Subcutaneous abdominal adipose tissue (tissue), 5 donors: Measurements from ENCODE around the gene ZNF432.
"Not testable (repeated sequence)": the region's sequence is repeated elsewhere in the genome, so short reads cannot be mapped to it uniquely, and the experiment has no call there.

Experiments
- H3K27ac ChIP-seq: one replicate; pipeline ENCODE4 v1.7.0; 2013; ENCODE audit warnings: low read depth, mild to moderate bottlenecking, inconsistent platforms, low read length, moderate library complexity
- H3K27me3 ChIP-seq, 5 donors: one replicate each; pipeline ENCODE4 v1.7.0; 2013; ENCODE audit warnings: low read length in 5 of 5, inconsistent platforms in 1 of 5; ENCODE audit not compliant: control insufficient read depth in 5 of 5, insufficient read depth in 4 of 5
- H3K36me3 ChIP-seq, 5 donors: one replicate each; pipeline ENCODE4 v1.7.0; 2013; ENCODE audit warnings: low read length in 5 of 5; ENCODE audit not compliant: control insufficient read depth in 5 of 5, insufficient read depth in 5 of 5
- H3K4me1 ChIP-seq, 5 donors: one replicate each; pipeline ENCODE4 v1.7.0; 2013; ENCODE audit warnings: low read length in 5 of 5, mild to moderate bottlenecking in 3 of 5, moderate library complexity in 1 of 5; ENCODE audit not compliant: control insufficient read depth in 5 of 5, insufficient read depth in 5 of 5
- H3K4me3 ChIP-seq, 5 donors: one replicate each; pipeline ENCODE4 v1.7.0; 2013; ENCODE audit warnings: low read length in 5 of 5, low read depth in 1 of 5
- H3K9ac ChIP-seq, 5 donors: one replicate each; pipeline ENCODE4 v1.7.0; 2013; ENCODE audit warnings: low read length in 5 of 5, mild to moderate bottlenecking in 4 of 5, moderate library complexity in 3 of 5
- H3K9me3 ChIP-seq, 5 donors: one replicate each; pipeline ENCODE4 v1.7.0; 2013; ENCODE audit warnings: low read length in 5 of 5; ENCODE audit not compliant: control insufficient read depth in 5 of 5
- donor health status: healthy.
- donor health status: healthy.
- donor health status: healthy.
- donor health status: healthy.
- donor health status: healthy.

Gene ZNF432

DNA sequence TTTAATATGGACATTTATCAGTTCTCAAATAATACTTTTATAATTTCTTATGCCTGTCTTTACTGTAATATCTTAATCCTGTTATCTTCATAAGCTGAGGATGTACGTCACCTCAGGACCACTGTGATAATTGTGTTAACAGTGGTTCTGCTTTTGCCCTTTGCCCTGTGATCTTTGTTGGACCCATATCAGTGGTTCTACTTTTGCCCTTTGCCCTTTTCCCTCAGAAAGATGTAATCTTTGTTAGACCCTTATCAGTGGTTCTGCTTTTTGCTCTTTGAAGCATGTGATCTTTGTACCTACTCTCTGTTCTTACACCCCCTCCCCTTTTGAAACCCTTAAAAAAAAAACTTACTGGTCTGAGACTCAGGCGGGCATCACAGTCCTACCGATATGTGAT lies 7.8 kb upstream of the ZNF432 start:
- peaks cover 18 to 58% (median 44%) of the 10 kb centered on the region in 5 donors for H3K9me3 ChIP-seq
- not testable (repeated sequence) for H3K36me3 ChIP-seq, H3K27me3 ChIP-seq

DNA sequence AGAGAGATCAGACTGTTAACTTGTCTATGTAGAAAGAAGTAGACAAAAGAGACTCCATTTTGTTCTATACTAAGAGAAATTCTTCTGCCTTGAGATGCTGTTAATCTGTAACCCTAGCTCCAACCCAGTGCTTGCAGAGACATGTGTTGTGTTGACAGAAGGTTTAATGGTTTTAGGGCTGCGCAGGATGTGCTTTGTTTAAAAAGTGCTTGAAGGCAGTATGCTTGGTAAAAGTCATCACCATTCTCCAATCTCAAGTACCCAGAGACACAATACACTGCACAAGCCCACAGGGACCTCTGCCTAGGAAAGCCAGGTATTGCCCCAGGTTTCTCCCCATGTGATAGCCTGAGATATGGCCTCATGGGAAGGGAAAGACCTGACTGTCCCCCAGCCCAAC lies 3.1 kb upstream of the ZNF432 start:
- H3K36me3 ChIP-seq, H3K9ac ChIP-seq, H3K27ac ChIP-seq, H3K27me3 ChIP-seq: not testable (repeated sequence)
- peak overlapping the region in 3 of 5 donors; percentile 28 to 40 (median 33) for H3K4me3 ChIP-seq
- H3K9me3 ChIP-seq, result peaks cover 5 to 29% (median 21%) of the 10 kb centered on the region in 5 donors
- peaks cover 0 to 15% (median 10%) of the 10 kb centered on the region in 5 donors for H3K4me1 ChIP-seq

More for the DNA sequence above, 7.8 kb upstream of the ZNF432 start:
- H3K9ac ChIP-seq, H3K27ac ChIP-seq, H3K4me1 ChIP-seq: not testable (repeated sequence)
- H3K4me3 ChIP-seq, result peak overlapping the region in 1 of 5 donors; percentile 17

DNA sequence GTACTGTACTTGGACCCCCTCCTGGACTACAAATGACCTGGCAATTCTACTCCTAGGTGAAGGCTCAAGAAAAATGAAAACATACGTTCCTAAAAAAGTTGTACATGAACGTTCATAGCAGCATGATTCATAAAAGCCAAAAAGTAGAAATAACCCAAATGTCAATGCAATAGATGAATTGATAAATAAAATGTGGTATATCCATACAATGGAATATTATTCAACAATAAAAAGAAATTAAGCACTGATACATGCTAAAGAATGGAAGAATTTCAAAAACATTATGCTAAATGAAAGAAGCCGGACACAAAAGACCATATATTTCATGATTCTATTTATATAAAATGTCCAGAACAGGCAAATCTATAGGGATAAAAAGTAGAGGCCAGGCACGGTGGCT lies 9.5 kb downstream of the ZNF432 start:
- peaks cover 62 to 83% (median 75%) of the 10 kb centered on the region in 5 donors for H3K36me3 ChIP-seq

DNA sequence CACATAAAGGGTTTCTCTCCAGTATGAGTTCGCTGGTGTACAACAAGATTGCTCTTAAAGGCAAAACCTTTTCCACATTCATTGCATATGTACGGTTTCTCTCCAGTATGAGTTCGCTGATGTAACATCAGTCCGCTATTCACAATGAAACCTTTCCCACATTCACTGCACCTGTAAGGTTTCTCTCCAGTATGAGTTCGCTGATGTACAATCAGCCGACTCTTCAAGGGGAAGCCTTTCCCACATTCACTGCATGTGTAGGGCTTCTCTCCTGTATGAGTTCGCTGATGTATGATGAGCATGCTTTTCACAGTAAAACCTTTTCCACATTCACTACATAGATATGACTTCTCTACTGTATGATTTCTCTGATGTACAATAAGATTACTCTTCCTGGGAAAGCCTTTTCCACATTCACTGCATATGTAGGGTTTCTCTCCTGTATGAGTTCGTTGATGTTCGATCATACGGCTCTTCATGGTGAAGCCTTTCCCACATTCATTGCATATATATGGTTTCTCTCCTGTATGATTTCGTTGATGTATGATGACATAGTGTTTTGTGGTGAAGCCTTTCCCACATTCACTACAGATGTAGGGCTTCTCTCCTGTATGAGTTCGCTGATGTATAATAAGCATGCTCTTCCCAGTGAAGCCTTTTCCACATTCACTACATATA lies 14.4 kb downstream of the ZNF432 start:
- peaks cover 68 to 88% (median 75%) of the 10 kb centered on the region in 5 donors for H3K9me3 ChIP-seq
- no peaks in the 10 kb centered on the region for H3K4me1 ChIP-seq
- H3K9ac ChIP-seq, result no peak overlapping the region
- no peak overlapping the region for H3K27ac ChIP-seq
- no peaks in the 10 kb centered on the region for H3K27me3 ChIP-seq
- peak overlapping the region; percentile 30 to 66 (median 53) for H3K4me3 ChIP-seq
- peaks cover 50 to 56% (median 52%) of the 10 kb centered on the region in 5 donors for H3K36me3 ChIP-seq

More for the DNA sequence above, 9.5 kb downstream of the ZNF432 start:
- Histone ChIP-seq H3K4me1 (no peaks in the 10 kb centered on the region), H3K27me3 (no peaks in the 10 kb centered on the region), H3K4me3 (peak overlapping the region; percentile 23 to 58 (median 32)), H3K9me3 (peaks cover 51 to 74% (median 54%) of the 10 kb centered on the region in 5 donors), H3K27ac (no peak overlapping the region), H3K9ac (no peak overlapping the region)

DNA sequence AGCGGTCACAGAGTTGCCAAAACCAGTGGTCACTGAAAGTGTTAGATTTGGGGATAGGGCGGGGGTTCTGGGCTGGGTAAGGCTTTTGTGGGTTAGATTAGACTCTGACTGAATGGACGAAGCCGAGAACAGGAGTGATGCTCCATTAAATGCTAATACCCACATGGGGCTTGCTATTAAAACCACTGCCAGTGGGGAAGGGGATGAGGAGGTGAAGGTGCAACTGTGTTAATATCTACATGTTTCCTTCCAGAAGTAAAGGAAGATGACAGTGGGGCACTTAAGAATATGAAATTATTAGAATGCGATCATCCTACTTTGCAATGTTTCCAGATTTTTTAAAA lies 19.9 kb downstream of the ZNF432 start:
- peak overlapping the region; percentile 87 for H3K27ac ChIP-seq
- H3K4me3 ChIP-seq, result peak overlapping the region; percentile 90 to 100 (median 98)
- H3K27me3 ChIP-seq, result no peaks in the 10 kb centered on the region
- H3K9ac ChIP-seq, result peak overlapping the region; percentile 91 to 99 (median 98)
- H3K9me3 ChIP-seq, result peaks cover 28 to 47% (median 40%) of the 10 kb centered on the region in 5 donors
- H3K36me3 ChIP-seq, result peaks cover 19 to 27% (median 20%) of the 10 kb centered on the region in 5 donors
- H3K4me1 ChIP-seq, result peaks cover 0 to 19% (median 16%) of the 10 kb centered on the region in 5 donors

DNA sequence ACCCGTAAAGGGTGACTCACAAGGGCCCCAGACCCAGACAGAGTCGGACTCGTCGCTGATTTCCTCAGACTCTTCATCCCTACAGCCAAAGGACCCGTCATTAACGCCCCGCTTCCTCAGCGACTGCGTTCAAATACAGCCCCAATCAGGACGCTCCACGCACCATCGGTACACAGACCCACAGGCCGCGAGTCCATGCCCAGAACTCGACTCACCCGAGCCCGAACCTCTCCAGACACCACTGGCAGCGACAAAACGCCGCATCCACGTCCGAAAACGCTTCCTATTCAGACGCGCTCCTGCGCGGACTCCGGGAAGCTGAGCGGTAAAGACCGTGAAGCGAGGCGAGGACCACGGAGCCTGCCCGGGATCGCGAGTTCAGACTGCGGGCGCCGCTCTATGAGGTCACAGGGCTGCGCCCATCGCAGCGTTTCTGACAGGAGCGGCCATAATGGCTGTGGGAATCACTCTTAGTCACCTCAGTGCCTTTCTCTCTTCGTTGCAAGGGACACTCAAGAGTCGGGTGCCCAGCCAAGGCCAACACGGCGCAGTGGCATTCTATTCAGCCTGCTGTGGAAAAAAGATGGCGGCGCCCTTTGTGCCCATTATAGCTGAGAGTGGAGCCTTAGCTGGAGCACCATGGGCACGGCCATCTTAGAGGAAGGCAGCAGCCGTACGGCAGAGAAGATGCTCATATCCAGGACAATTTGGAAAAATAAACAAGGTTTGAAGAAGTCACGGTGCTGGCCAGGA lies 20.4 kb downstream of the ZNF432 start, which contains the start of gene ZNF614:
ZNF614 (minus strand) TSS at position 353 of the 753 bp plus-strand sequence. CDS start 2,634 bp downstream, outside the sequence.
- no peaks in the 10 kb centered on the region for H3K27me3 ChIP-seq
- H3K36me3 ChIP-seq, result peaks cover 17 to 28% (median 25%) of the 10 kb centered on the region in 5 donors
- H3K4me1 ChIP-seq, result peaks cover 0 to 19% (median 16%) of the 10 kb centered on the region in 5 donors
- peak within 1 kb of the TSS; percentile 91 to 99 (median 98) for H3K9ac ChIP-seq
- peak within 1 kb of the TSS; percentile 90 to 100 (median 98) for H3K4me3 ChIP-seq
- H3K27ac ChIP-seq, result peak within 1 kb of the TSS; percentile 87
- H3K9me3 ChIP-seq, result peaks cover 25 to 47% (median 40%) of the 10 kb centered on the region in 5 donors

DNA sequence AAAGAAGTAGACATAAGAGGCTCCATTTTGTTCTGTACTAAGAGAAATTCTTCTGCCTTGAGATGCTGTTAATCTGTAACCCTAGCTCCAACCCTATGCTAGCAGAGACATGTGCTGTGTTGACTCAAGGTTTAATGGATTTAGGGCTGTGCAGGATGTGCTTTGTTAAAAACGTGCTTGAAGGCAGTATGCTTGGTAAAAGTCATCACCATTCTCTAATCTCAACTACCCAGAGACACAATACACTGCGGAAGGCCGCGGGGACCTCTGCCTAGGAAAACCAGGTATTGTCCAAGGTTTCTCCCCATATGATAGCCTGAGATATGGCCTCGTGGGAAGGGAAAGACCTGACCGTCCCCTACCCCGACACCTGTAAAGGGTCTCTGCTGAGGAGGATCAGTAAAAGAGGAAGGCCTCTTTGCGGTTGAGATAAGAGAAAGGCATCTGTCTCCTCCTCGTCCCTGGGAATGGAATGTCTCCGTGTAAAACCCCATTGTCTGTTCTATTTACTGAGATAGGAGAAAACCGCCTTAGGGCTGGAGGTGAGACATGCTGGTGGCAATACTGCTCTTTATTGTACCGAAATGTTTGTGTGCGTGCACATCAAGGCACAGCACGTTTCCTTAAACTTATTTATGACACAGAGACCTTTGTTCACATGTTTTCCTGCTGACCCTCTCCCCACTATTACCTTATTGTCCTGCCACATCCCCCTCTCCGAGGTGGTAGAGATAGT lies 22.2 kb downstream of the ZNF432 start:
- peaks cover 14 to 39% (median 32%) of the 10 kb centered on the region in 5 donors for H3K36me3 ChIP-seq
- not testable (repeated sequence) for H3K4me3 ChIP-seq, H3K27ac ChIP-seq, H3K9ac ChIP-seq, H3K27me3 ChIP-seq
- peaks cover 13 to 40% (median 31%) of the 10 kb centered on the region in 5 donors for H3K9me3 ChIP-seq
- peaks cover 0 to 19% (median 16%) of the 10 kb centered on the region in 5 donors for H3K4me1 ChIP-seq

DNA sequence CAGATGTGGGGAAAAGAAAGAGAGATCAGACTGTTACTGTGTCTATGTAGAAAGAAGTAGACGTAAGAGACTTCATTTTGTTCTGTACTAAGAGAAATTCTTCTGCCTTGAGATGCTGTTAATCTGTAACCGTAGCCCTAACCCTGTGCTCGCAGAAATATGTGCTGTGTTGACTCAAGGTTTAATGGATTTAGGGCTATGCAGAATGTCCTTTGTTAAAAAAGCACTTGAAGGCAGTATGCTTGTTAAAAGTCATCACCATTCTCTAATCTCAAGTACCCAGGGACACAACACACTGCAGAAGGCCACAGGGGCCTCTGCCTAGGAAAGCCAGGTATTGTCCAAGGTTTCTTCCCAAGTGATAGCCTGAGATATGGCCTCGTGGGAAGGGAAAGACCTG lies 24.2 kb downstream of the ZNF432 start:
- not testable (repeated sequence) for H3K9ac ChIP-seq, H3K27me3 ChIP-seq, H3K27ac ChIP-seq
- peaks cover 0 to 19% (median 16%) of the 10 kb centered on the region in 5 donors for H3K4me1 ChIP-seq
- H3K9me3 ChIP-seq, result peaks cover 18 to 50% (median 37%) of the 10 kb centered on the region in 5 donors
- peaks cover 34 to 58% (median 51%) of the 10 kb centered on the region in 5 donors for H3K36me3 ChIP-seq
- H3K4me3 ChIP-seq, result peak overlapping the region in 1 of 5 donors; percentile 25

DNA sequence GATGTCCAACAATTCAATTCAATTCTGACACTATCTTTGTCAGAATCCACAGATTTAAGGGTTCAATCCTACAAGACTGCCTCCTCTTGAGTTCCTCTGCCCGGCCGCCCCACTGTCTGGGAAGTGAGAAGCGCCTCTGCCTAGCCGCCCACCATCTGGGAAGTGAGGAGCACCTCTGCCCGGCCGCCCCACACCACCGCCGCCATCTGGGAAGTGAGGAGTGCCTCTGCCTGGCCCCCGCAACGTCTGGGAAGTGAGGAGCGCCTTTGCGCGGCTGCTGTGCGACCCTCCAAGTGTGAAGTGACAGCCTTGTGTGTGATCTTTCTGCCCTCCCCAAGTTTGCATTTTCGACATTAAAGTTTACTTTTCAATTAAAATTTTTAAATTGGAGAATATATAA lies 26.4 kb downstream of the ZNF432 start:
- Histone ChIP-seq H3K9me3 (peaks cover 27 to 66% (median 49%) of the 10 kb centered on the region in 5 donors), H3K4me1 (peaks cover 0 to 4% (median 4%) of the 10 kb centered on the region in 5 donors)

More for the DNA sequence above, 26.4 kb downstream of the ZNF432 start:
- no peak overlapping the region for H3K9ac ChIP-seq
- no peak overlapping the region for H3K27ac ChIP-seq
- peak overlapping the region in 2 of 5 donors; percentile 14 to 22 for H3K4me3 ChIP-seq
- peaks cover 47 to 76% (median 69%) of the 10 kb centered on the region in 5 donors for H3K36me3 ChIP-seq
- no peaks in the 10 kb centered on the region for H3K27me3 ChIP-seq
